Right lobe of liver (tissue), 6 donors: ENCODE results near the gene ZNF530. TPM values are rescaled to one million over a fixed set of nuclear protein-coding genes. Genes with fewer than 3 reads are reported as not detected.
A peak's percentile ranks its signal among the peaks of the same experiment; 100 is the strongest.

Experiments
- ATAC-seq, 4 donors: fragments of 200-7000 bp; cut with Tn5 transposase; one replicate each; pipeline ENCODE4 v1.9.1; 2020; ENCODE audit warnings: mild to moderate bottlenecking in 4 of 4, moderate library complexity in 4 of 4
- DNase-seq, 3 donors: peaks; one replicate each; pipeline ENCODE4 v3.0.0-alpha.2; 2020
- H3K27ac ChIP-seq, 3 donors: fragments of 200-600 bp; one replicate each; pipeline ENCODE4 v1.8.0; 2022
- H3K27me3 ChIP-seq, 2 donors: fragments of 200-600 bp; one replicate each; pipeline ENCODE4 v1.8.0; 2022
- H3K36me3 ChIP-seq, 4 donors: fragments of 200-600 bp; sonication (generic) in 1 of 4; one replicate each; pipeline versions ENCODE4 v1.5.1 to v1.8.0; 2017 to 2022; ENCODE audit warnings: control low read depth in 1 of 4
- H3K4me1 ChIP-seq, 4 donors: fragments of 200-600 bp; sonication (generic) in 1 of 4; one replicate each; pipeline versions ENCODE4 v1.5.1 to v1.8.0; 2017 to 2022; ENCODE audit warnings: control low read depth in 1 of 4
- H3K4me3 ChIP-seq, 3 donors: fragments of 200-600 bp; one replicate each; pipeline ENCODE4 v1.8.0; 2022
- H3K9me3 ChIP-seq, 4 donors: fragments of 200-600 bp; sonication (generic) in 1 of 4; one replicate each; pipeline versions ENCODE4 v1.5.1 to v1.8.0; 2017 to 2022; ENCODE audit warnings: control low read depth in 1 of 4
- POLR2A ChIP-seq: fragments of 450-650 bp; IDR thresholded peaks from one replicate; pipeline ENCODE4 v1.6.1; 2017; ENCODE audit warnings: antibody characterized with exemption, mild to moderate bottlenecking
- WGBS: methylation state at CpG from one replicate; pipeline ENCODE4 v1.1.6; 2018; ENCODE audit warnings: low coverage, low lambda C conversion rate; ENCODE audit not compliant: insufficient coverage; ENCODE audit errors: missing lambda C conversion rate; 5-methylcytosine and 5-hydroxymethylcytosine counted together
- intact Hi-C, 2 donors: fragments of 100-400 bp; cut with DNase I; formaldehyde crosslinking; loops; one replicate each; pipeline versions ENCODE4 v1.11.2 to v1.14.1; 2022
- total RNA-seq, 6 experiments: library from RNA; depleted of rRNA in 2 of 6; stranded (reverse); fragments of >200 nt in 2 of 6; fragmentation: NEBNext Ultra II Directional in 3 of 6; extraction: Animal tissue kit (Norgen Biotek cat#: 25700) in 3 of 6; gene quantifications; one replicate each; pipeline versions ENCODE4 v1.1.0 to v1.2.4, GENCODE V29; 2016 to 2023
- TF ChIP-seq, protein P1 (sequence below), 4 donors: fragments of 200-600 bp in 3 of 4; fragments of 450-650 bp in 1 of 4; IDR thresholded peaks; one replicate each; pipeline versions ENCODE4 v1.5.1 to v1.8.0; 2016 to 2022; ENCODE audit warnings: antibody characterized with exemption in 4 of 4, mild to moderate bottlenecking in 2 of 4
- donor health status: DM: no; HTN: yes; CAD: no.
- donor health status: DM: no; HTN: no; CAD: no.
- donor health status: DM: no; HTN: no; CAD: no.
- donor health status: DM: no; HTN: yes; CAD: no.
- donor health status: DM: no; HTN: yes; CAD: no.

Gene ZNF530
- total RNA-seq, 6 experiments from 2014 or later: 0.25 to 1.2 (median 0.49) TPM

DNA sequence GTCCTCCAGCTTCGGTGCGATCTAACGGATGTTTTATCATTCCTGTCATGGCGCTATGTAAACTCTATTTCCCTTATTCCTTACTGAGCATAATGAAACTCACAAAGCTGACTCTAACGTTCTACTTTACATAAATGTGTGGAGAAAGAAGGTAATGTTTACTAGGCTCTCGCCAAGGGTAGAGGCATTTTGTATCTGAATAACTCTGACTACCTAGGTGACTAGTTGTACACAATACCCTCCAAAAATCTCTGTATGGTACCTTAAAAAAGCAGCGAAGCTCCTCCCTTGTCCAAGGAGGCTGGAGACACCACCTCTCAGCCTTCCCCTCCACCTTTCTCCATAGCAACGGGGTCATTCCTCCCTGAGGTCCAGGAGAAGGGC is 316 bp upstream of the ZNF530 start:
- 59% methylated on average over 8 of the region's 8 CpGs for WGBS
- ATAC-seq: no peak
- H3K27ac ChIP-seq: no peak overlapping the region

DNA sequence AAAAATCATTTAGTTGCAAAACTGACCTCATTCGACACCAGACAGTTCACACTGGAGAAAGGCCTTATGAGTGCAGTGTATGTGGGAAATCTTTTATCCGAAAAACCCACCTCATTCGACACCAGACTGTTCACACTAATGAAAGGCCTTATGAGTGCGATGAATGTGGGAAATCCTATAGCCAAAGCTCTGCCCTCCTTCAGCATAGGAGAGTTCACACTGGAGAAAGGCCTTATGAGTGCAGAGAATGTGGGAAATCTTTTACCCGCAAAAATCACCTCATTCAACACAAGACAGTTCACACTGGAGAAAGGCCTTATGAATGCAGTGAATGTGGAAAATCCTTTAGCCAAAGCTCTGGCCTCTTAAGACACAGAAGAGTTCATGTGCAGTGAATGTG is 7.2 kb downstream of the ZNF530 start:
- intact Hi-C loops: no loop called here
- H3K4me1 ChIP-seq: no peaks in the 10 kb centered on the region
- ATAC-seq (no peak), DNase-seq (no peak)
- TF ChIP-seq, protein P1, sequence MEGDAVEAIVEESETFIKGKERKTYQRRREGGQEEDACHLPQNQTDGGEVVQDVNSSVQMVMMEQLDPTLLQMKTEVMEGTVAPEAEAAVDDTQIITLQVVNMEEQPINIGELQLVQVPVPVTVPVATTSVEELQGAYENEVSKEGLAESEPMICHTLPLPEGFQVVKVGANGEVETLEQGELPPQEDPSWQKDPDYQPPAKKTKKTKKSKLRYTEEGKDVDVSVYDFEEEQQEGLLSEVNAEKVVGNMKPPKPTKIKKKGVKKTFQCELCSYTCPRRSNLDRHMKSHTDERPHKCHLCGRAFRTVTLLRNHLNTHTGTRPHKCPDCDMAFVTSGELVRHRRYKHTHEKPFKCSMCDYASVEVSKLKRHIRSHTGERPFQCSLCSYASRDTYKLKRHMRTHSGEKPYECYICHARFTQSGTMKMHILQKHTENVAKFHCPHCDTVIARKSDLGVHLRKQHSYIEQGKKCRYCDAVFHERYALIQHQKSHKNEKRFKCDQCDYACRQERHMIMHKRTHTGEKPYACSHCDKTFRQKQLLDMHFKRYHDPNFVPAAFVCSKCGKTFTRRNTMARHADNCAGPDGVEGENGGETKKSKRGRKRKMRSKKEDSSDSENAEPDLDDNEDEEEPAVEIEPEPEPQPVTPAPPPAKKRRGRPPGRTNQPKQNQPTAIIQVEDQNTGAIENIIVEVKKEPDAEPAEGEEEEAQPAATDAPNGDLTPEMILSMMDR (IDR thresholded peaks at IDR 0.05): no peak
- TF ChIP-seq POLR2A: no peak
- H3K36me3 ChIP-seq: peaks cover 0 to 4% (median 1%) of the 10 kb centered on the region in 4 donors
- no peak overlapping the region for H3K27ac ChIP-seq
- peaks cover 0 to 5% (median 0%) of the 10 kb centered on the region in 4 donors for H3K9me3 ChIP-seq
- 93% methylated on average over 5 of the region's 5 CpGs for WGBS
- no peaks in the 10 kb centered on the region for H3K27me3 ChIP-seq
- no peak overlapping the region for H3K4me3 ChIP-seq

More for the DNA sequence above, 316 bp upstream of the ZNF530 start:
- H3K36me3 ChIP-seq: no peaks in the 10 kb centered on the region
- intact Hi-C loops: no loop called here
- TF ChIP-seq, protein P1 (IDR thresholded peaks at IDR 0.05): no peak
- TF ChIP-seq POLR2A: no peak
- peaks cover 0 to 5% (median 0%) of the 10 kb centered on the region in 4 donors for H3K9me3 ChIP-seq
- no peak for DNase-seq
- no peaks in the 10 kb centered on the region for H3K27me3 ChIP-seq
- peaks cover 0 to 5% (median 0%) of the 10 kb centered on the region in 4 donors for H3K4me1 ChIP-seq
- peak overlapping the region; percentile 75 to 91 (median 83) for H3K4me3 ChIP-seq

DNA sequence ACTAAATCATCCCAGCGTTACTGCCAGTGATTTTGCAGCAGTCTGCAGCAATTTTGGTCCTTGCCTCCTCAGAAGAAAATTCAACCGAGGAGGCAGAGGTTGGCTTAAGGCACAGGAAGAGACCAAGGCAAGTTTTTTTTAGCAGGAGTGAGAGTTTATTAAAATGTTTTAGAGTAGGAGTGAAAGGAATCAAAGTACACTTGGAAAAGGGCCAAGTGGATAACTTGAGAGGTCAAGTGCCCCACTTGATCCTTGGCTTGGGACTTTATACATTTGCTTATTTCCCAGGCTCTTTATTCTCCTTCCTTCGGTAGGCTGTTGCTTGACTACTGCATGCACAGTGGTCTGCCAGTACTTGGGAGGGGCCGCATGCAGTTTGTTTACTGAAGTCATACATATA is 11.4 kb downstream of the ZNF530 start:
- no peak overlapping the region for H3K4me3 ChIP-seq
- WGBS: 81% methylated on average over 4 of the region's 4 CpGs
- TF ChIP-seq POLR2A: no peak
- TF ChIP-seq, protein P1 (IDR thresholded peaks at IDR 0.05): no peak

DNA sequence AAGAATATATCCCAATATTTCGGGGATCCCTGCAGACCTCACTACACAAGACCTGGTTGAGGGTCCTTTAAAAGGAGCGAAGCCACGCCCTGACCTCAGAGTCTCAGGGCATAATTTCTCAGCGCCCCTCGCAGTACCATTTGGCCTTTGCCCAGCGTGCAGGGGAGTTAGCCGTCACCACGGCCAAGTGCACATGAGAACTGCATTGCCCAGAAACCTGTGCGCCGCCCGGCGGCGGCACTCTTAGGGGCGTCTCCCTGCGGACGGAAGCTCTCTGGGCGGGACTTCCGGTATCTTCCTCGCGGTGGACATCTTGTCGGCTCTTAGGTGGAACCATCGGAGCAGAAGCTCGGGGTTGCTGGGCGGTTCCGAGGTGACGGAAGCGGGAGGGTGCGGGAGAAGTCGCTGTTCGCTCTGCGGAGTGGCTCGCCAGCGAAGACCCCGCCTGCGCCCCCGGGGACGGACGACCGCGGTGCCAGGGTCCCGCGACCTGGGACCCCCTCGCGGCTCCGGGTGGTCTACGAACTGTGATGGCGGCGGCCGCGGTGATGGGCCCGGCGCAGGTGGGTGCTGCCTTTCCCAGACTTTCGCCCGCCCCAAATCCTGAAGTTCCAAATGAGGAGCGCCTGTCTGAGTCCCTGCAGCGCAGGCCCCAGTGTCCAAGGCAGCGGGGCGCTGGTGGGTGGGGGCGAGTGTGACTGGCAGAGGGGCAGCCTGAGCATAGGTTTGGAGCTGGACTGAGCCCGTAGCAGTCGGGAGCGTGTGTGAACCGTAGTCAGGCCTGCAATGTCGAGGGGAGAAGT is 14.5 kb downstream of the ZNF530 start, which contains the start of gene ZNF134:
Gene ZNF134, plus strand, starts transcription at position 302 of the 803 bp plus-strand sequence. CDS start 5,227 bp downstream, outside the sequence.
- WGBS: 5% methylated on average over 20 of the region's 64 CpGs
- intact Hi-C loops: no loop called here
- H3K4me1 ChIP-seq: peaks cover 0 to 4% (median 0%) of the 10 kb centered on the region in 4 donors
- H3K36me3 ChIP-seq: peaks cover 0 to 8% (median 3%) of the 10 kb centered on the region in 4 donors
- no peak for TF ChIP-seq POLR2A
- TF ChIP-seq, protein P1 (IDR thresholded peaks at IDR 0.05): peak in 3 of 4 donors; percentile 17 to 31 (median 29)
- peak within 1 kb of the TSS; percentile 91 to 100 (median 94) for H3K4me3 ChIP-seq
- peak within 1 kb of the TSS in 1 of 3 donors; percentile 18 for H3K27ac ChIP-seq
- H3K27me3 ChIP-seq: no peaks in the 10 kb centered on the region
- peaks cover 0 to 31% (median 16%) of the 10 kb centered on the region in 4 donors for H3K9me3 ChIP-seq
- DNase-seq (peak; percentile 92 to 96 (median 94)), ATAC-seq (peak; percentile 98 to 100 (median 100))

More for the DNA sequence above, 11.4 kb downstream of the ZNF530 start:
- ATAC-seq (no peak), DNase-seq (no peak)
- Histone ChIP-seq H3K27me3 (no peaks in the 10 kb centered on the region), H3K27ac (no peak overlapping the region), H3K9me3 (peaks cover 0 to 7% (median 2%) of the 10 kb centered on the region in 4 donors), H3K4me1 (peaks cover 0 to 4% (median 0%) of the 10 kb centered on the region in 4 donors), H3K36me3 (peaks cover 0 to 4% (median under 1%) of the 10 kb centered on the region in 4 donors)
- intact Hi-C loops: no loop called here
